Sigmoid colon (tissue), 4 donors: ENCODE data around the gene ZNF232.

ENCODE experiments used
- EP300 ChIP-seq, 4 donors: sonication (generic); formaldehyde crosslinking; IDR thresholded peaks; one replicate each; pipeline ENCODE4 v1.6.1; 2017; ENCODE audit warnings: antibody characterized with exemption in 4 of 4
- POLR2A ChIP-seq, 2 donors: fragments of 450-650 bp; IDR thresholded peaks; one replicate each; pipeline ENCODE4 v1.6.1; 2016; ENCODE audit warnings: antibody characterized with exemption in 2 of 2, mild to moderate bottlenecking in 2 of 2, moderate library complexity in 2 of 2
- POLR2AphosphoS5 ChIP-seq, 4 donors: sonication (generic); formaldehyde crosslinking; IDR thresholded peaks; one replicate each; pipeline ENCODE4 v1.6.1; 2017; ENCODE audit warnings: antibody characterized with exemption in 4 of 4
- TF ChIP-seq, protein P1 (sequence below), 4 experiments: fragments of 450-650 bp in 3 of 4; fragments of 200-600 bp in 1 of 4; IDR thresholded peaks; one replicate each; pipeline ENCODE4 v1.5.1; 2016 to 2019; ENCODE audit warnings: antibody characterized with exemption in 4 of 4, mild to moderate bottlenecking in 3 of 4, moderate library complexity in 2 of 4

DNA sequence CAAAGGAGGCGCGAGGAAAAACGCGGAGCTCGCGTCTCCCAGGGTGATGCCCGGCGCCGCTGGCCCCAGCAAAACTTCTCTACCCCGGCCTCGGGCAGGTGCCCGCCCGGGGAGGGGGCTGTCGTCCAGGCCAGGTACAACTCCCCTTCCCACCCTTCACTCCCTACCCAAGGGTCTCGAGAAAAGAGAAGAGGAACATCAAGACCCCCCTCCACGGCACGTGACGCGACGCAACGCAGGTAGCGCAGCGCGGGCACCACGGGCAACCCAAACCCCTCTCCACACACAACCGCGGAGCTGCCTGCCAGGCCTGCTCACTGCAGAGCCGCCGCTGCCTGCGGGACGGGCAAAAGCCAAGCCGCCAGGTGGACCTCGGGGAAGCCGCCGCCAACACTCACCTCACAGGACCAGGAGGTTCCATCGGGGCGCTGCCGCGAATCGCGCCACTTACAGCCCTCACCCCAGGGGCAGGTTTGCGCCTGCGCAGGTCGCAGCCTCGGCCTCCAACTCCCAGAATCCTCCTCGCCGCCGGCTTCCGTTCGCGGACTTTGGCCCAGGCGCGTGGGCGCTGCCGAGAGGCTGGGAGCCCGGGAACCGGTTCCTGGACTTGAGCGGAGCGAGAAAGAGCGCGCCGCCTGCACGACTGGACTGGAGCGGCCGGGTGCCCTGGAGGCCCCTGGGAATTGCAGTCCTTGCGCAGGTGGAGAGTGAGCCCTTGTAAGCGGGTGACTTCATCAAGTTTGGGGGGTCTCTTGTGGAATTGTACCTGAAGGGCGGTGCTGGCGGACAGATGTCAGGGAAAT is at the start of gene ZNF232:
- TF ChIP-seq EP300 (IDR thresholded peaks at IDR 0.05) (no peak), POLR2A (IDR thresholded peaks at IDR 0.05) (peak; percentile 32 to 42), POLR2AphosphoS5 (IDR thresholded peaks at IDR 0.05) (peak; percentile 68 to 90 (median 86))
- TF ChIP-seq, protein P1, sequence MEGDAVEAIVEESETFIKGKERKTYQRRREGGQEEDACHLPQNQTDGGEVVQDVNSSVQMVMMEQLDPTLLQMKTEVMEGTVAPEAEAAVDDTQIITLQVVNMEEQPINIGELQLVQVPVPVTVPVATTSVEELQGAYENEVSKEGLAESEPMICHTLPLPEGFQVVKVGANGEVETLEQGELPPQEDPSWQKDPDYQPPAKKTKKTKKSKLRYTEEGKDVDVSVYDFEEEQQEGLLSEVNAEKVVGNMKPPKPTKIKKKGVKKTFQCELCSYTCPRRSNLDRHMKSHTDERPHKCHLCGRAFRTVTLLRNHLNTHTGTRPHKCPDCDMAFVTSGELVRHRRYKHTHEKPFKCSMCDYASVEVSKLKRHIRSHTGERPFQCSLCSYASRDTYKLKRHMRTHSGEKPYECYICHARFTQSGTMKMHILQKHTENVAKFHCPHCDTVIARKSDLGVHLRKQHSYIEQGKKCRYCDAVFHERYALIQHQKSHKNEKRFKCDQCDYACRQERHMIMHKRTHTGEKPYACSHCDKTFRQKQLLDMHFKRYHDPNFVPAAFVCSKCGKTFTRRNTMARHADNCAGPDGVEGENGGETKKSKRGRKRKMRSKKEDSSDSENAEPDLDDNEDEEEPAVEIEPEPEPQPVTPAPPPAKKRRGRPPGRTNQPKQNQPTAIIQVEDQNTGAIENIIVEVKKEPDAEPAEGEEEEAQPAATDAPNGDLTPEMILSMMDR (IDR thresholded peaks at IDR 0.05) = no peak
